ENCODE data around the gene KCMF1.
"Not testable (repeated sequence)": the region's sequence is repeated elsewhere in the genome, so short reads cannot be mapped to it uniquely, and the experiment has no call there.

DNA sequence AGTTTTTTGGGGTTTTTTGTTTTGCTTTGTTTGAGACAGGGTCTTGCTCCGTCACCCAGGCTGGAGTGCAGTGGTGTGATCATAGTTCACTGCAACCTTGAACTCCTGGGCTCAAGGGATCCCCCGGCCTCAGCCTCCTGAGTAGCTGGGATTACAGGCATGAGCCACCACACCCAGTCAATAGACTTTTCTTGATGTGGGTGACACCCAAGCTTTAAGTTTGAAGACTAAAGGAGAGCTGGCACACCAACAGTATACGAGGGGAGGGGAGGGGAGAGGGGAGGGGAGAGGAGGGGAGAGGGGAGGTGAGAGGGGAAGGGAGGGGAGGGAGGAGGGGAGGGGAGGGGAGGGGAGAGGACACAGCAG is 25.1 kb upstream of the KCMF1 start:
- TF ChIP-seq, protein P1, sequence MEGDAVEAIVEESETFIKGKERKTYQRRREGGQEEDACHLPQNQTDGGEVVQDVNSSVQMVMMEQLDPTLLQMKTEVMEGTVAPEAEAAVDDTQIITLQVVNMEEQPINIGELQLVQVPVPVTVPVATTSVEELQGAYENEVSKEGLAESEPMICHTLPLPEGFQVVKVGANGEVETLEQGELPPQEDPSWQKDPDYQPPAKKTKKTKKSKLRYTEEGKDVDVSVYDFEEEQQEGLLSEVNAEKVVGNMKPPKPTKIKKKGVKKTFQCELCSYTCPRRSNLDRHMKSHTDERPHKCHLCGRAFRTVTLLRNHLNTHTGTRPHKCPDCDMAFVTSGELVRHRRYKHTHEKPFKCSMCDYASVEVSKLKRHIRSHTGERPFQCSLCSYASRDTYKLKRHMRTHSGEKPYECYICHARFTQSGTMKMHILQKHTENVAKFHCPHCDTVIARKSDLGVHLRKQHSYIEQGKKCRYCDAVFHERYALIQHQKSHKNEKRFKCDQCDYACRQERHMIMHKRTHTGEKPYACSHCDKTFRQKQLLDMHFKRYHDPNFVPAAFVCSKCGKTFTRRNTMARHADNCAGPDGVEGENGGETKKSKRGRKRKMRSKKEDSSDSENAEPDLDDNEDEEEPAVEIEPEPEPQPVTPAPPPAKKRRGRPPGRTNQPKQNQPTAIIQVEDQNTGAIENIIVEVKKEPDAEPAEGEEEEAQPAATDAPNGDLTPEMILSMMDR (conservative IDR thresholded peaks at IDR 0.05) = not testable (repeated sequence)
- TF ChIP-seq ZFX (IDR thresholded peaks at IDR 0.05) = not testable (repeated sequence)

Measured in C4-2B (cell line).